H1 (cell line): ENCODE measurements around the gene DSCAM. TPM values are rescaled to one million over a fixed set of nuclear protein-coding genes. Genes with fewer than 3 reads are reported as not detected.

Experiments
- CTCF ChIA-PET: fragments of 300-600 bp; sonication (Branson Sonifier 250); formaldehyde crosslinking; loops from one replicate; lab custom pipeline; 2021; ENCODE audit not compliant: partially characterized antibody; lab: Charles Lee
- POLR2A ChIA-PET: fragments of 300-600 bp; sonication (Branson Sonifier 250); formaldehyde crosslinking; loops from one replicate; lab custom pipeline; 2021; ENCODE audit warnings: inconsistent platforms; ENCODE audit not compliant: partially characterized antibody; lab: Charles Lee
- DNase-seq, 2 experiments: peaks; one replicate each; pipeline versions ENCODE4 v3.0.0 to v3.0.0-alpha.2; 2010 to 2022; ENCODE audit warnings: low spot score in 2 of 2, low read depth in 1 of 2, mixed read lengths in 1 of 2
- FAIRE-seq: peaks from 2 replicates; lab custom pipeline; 2011; peaks lifted over from hg19 to GRCh38; lab: Jason Lieb, UNC
- H2AFZ ChIP-seq: 2 replicates; pipeline ENCODE4 v1.8.1; 2012; ENCODE audit warnings: low read length, inconsistent platforms
- H2AK5ac ChIP-seq: 2 replicates; pipeline ENCODE4 v1.6.1; 2013; ENCODE audit warnings: low read depth, low read length
- H2BK120ac ChIP-seq: replicated peaks from 2 replicates; pipeline ENCODE3; 2013; ENCODE audit warnings: low read depth, low read length, inconsistent platforms
- H2BK12ac ChIP-seq: 2 replicates; pipeline ENCODE4 v1.6.1; 2013; ENCODE audit warnings: low read depth, low read length
- H2BK15ac ChIP-seq: 2 replicates; pipeline ENCODE4 v1.6.1; 2013; ENCODE audit warnings: low read length
- H2BK20ac ChIP-seq: 2 replicates; pipeline ENCODE4 v1.6.1; 2013; ENCODE audit warnings: low read length
- H2BK5ac ChIP-seq: 2 replicates; pipeline ENCODE4 v1.6.1; 2013; ENCODE audit warnings: low read depth, low read length
- H3K14ac ChIP-seq: 2 replicates; pipeline ENCODE4 v1.6.1; 2013; ENCODE audit warnings: inconsistent platforms; ENCODE audit not compliant: insufficient read length
- H3K18ac ChIP-seq: 2 replicates; pipeline ENCODE4 v1.6.1; 2013; ENCODE audit warnings: low read length; ENCODE audit errors: extremely low read depth
- H3K23ac ChIP-seq: 2 replicates; pipeline ENCODE4 v1.6.1; 2013; ENCODE audit warnings: inconsistent platforms; ENCODE audit not compliant: insufficient read length
- H3K23me2 ChIP-seq: 2 replicates; pipeline ENCODE4 v1.6.1; 2013; ENCODE audit warnings: low read depth, low read length
- H3K27ac ChIP-seq: 2 replicates; pipeline ENCODE4 v1.6.1; 2011; ENCODE audit warnings: low read depth, low read length, inconsistent platforms
- H3K27me3 ChIP-seq, 4 experiments: replicated peaks in 1 of 4; 1 replicate in 1 of 4; 2 replicates in 3 of 4; pipeline versions ENCODE4 v1.6.1 to v1.8.1; 2011 to 2013; ENCODE audit warnings: low read length in 3 of 4, mild to moderate bottlenecking in 3 of 4, inconsistent platforms in 2 of 4, mixed read lengths in 2 of 4, moderate library complexity in 1 of 4; ENCODE audit not compliant: control insufficient read depth in 3 of 4, insufficient read depth in 3 of 4; ENCODE audit errors: extremely low read depth in 1 of 4
- H3K36me3 ChIP-seq, 4 experiments: 2 replicates each; pipeline versions ENCODE4 v1.6.1 to v1.8.1; 2011 to 2013; ENCODE audit warnings: mild to moderate bottlenecking in 4 of 4, low read length in 3 of 4, moderate library complexity in 2 of 4, control low read depth in 1 of 4, inconsistent platforms in 1 of 4; ENCODE audit not compliant: insufficient read depth in 4 of 4, control insufficient read depth in 2 of 4
- H3K4ac ChIP-seq: replicated peaks from 2 replicates; pipeline ENCODE3; 2013; ENCODE audit warnings: low read length, low read depth, mixed read lengths, inconsistent platforms; ENCODE audit not compliant: insufficient read length
- H3K4me1 ChIP-seq, 4 experiments: replicated peaks in 1 of 4; 1 replicate in 1 of 4; 2 replicates in 3 of 4; pipeline versions ENCODE4 v1.6.1 to v1.8.1; 2011 to 2013; ENCODE audit warnings: low read length in 3 of 4, inconsistent platforms in 2 of 4, mixed read lengths in 1 of 4; ENCODE audit not compliant: insufficient read depth in 4 of 4, control insufficient read depth in 3 of 4
- H3K4me2 ChIP-seq, 2 experiments: 2 replicates each; pipeline versions ENCODE4 v1.6.1 to v1.8.1; 2011 to 2013; ENCODE audit warnings: low read depth in 2 of 2, low read length in 2 of 2, control low read depth in 1 of 2, inconsistent platforms in 1 of 2, mild to moderate bottlenecking in 1 of 2; ENCODE audit not compliant: insufficient read depth in 1 of 2
- H3K4me3 ChIP-seq, 4 experiments: fragments of 200-600, 300-600 bp in 1 of 4; sonication (generic), shearing (Covaris generic), sonication (Bioruptor Twin) in 1 of 4; 2 replicates each; pipeline versions ENCODE4 v1.5.1 to v1.8.1; 2011 to 2016; ENCODE audit warnings: low read length in 4 of 4, low read depth in 3 of 4, control low read depth in 2 of 4, inconsistent platforms in 2 of 4, mild to moderate bottlenecking in 2 of 4, mixed read lengths in 1 of 4, moderate library complexity in 1 of 4; ENCODE audit not compliant: insufficient read depth in 2 of 4; ENCODE audit errors: extremely low read depth in 1 of 4
- H3K56ac ChIP-seq: replicated peaks from 2 replicates; pipeline ENCODE3; 2013; ENCODE audit warnings: low read depth, mild to moderate bottlenecking, mixed read lengths, low read length, inconsistent platforms; ENCODE audit not compliant: insufficient read length
- H3K79me1 ChIP-seq: 2 replicates; pipeline ENCODE4 v1.6.1; 2013; ENCODE audit warnings: low read depth, low read length, control low read depth
- H3K79me2 ChIP-seq, 2 experiments: 2 replicates each; pipeline versions ENCODE4 v1.6.1 to v1.8.1; 2012 to 2013; ENCODE audit warnings: low read length in 2 of 2, mild to moderate bottlenecking in 2 of 2, inconsistent platforms in 1 of 2; ENCODE audit not compliant: insufficient read depth in 2 of 2, control insufficient read depth in 1 of 2
- H3K9ac ChIP-seq, 4 experiments: replicated peaks in 1 of 4; 1 replicate in 1 of 4; 2 replicates in 3 of 4; pipeline versions ENCODE4 v1.6.1 to v1.8.1; 2011 to 2013; ENCODE audit warnings: low read depth in 3 of 4, low read length in 3 of 4, control low read depth in 2 of 4, mild to moderate bottlenecking in 2 of 4, moderate library complexity in 2 of 4, inconsistent platforms in 1 of 4; ENCODE audit errors: extremely low read depth in 1 of 4
- H3K9me3 ChIP-seq, 2 experiments: 2 replicates each; pipeline versions ENCODE4 v1.6.1 to v1.8.1; 2012 to 2013; ENCODE audit warnings: mild to moderate bottlenecking in 2 of 2, moderate library complexity in 2 of 2, control low read depth in 1 of 2, inconsistent platforms in 1 of 2, low read depth in 1 of 2, low read length in 1 of 2, mixed read lengths in 1 of 2; ENCODE audit not compliant: insufficient read depth in 2 of 2
- H4K20me1 ChIP-seq, 2 experiments: replicated peaks in 1 of 2; 2 replicates each; pipeline versions ENCODE3 to v1.8.1; 2011 to 2013; ENCODE audit warnings: inconsistent platforms in 2 of 2, low read length in 2 of 2, mild to moderate bottlenecking in 1 of 2; ENCODE audit not compliant: insufficient read depth in 2 of 2, control insufficient read depth in 1 of 2
- H4K5ac ChIP-seq: 2 replicates; pipeline ENCODE4 v1.6.1; 2013; ENCODE audit warnings: low read length, low read depth, mixed read lengths, inconsistent platforms; ENCODE audit not compliant: insufficient read length
- H4K8ac ChIP-seq: 2 replicates; pipeline ENCODE4 v1.8.0; 2013; ENCODE audit warnings: mild to moderate bottlenecking, moderate library complexity, low read length, inconsistent platforms; ENCODE audit not compliant: insufficient read depth; ENCODE audit errors: extremely low read depth
- H4K91ac ChIP-seq: replicated peaks from 2 replicates; pipeline ENCODE3; 2013; ENCODE audit warnings: low read length, mixed read lengths, inconsistent platforms; ENCODE audit not compliant: insufficient read length
- ASH2L ChIP-seq: fragments of 200-600, 300-600 bp; sonication (generic); IDR thresholded peaks from one replicate; pipeline ENCODE4 v1.7.1; 2017; ENCODE audit warnings: low read length
- CREB1 ChIP-seq: IDR thresholded peaks from 2 replicates; pipeline ENCODE4 v1.6.1; 2012; ENCODE audit warnings: inconsistent platforms
- EGR1 ChIP-seq: IDR thresholded peaks from 2 replicates; pipeline ENCODE4 v1.6.1; 2011; ENCODE audit warnings: low read depth, low read length, borderline replicate concordance
- GABPA ChIP-seq: IDR thresholded peaks from 2 replicates; pipeline ENCODE4 v1.6.1; 2011; ENCODE audit warnings: mild to moderate bottlenecking, low read length, moderate library complexity, borderline replicate concordance; ENCODE audit not compliant: insufficient read depth
- GTF2F1 ChIP-seq: IDR thresholded peaks from 2 replicates; pipeline ENCODE4 v1.6.1; 2012; ENCODE audit warnings: low read depth, low read length, improper control_type of control experiment, borderline replicate concordance
- polyA plus RNA-seq, 7 experiments: library from polyadenylated mRNA; depleted of rRNA in 3 of 7; stranded (reverse) in 5 of 7; unstranded in 2 of 7; fragments of >200 nt in 5 of 7; fragments of 200-250 nt in 2 of 7; gene quantifications; 1 replicate in 5 of 7; 2 replicates in 1 of 7; 4 replicates in 1 of 7; pipeline versions ENCODE4 v1.2.1 to v1.2.3, GENCODE V29; 2011 to 2013; ENCODE audit warnings: missing spikeins in 2 of 7, mixed read lengths in 2 of 7
- total RNA-seq: library from RNA; stranded (reverse); fragmentation: NEBNext Ultra II Directional; extraction: Animal tissue kit (Norgen Biotek cat#: 25700); gene quantifications from 2 replicates; pipeline ENCODE4 v1.2.1, GENCODE V29; 2021

The DSCAM gene
- total and polyA plus RNA-seq, 2 of the 8 experiments (the other 6 are each of a cell fraction or from before 2014, with no cell fraction given) = 0.02 to 0.15 TPM

- Histone ChIP-seq H2AFZ (no peak overlapping the region), H3K9ac (no peak overlapping the region), H3K9me3 (no peaks in the 10 kb centered on the region), H2BK120ac (no peak overlapping the region), H4K5ac (no peak overlapping the region), H3K79me1 (no peaks in the 10 kb centered on the region), H3K27ac (no peak overlapping the region), H2BK5ac (no peak overlapping the region), H4K8ac (no peak overlapping the region), H4K20me1 (no peaks in the 10 kb centered on the region), H2BK12ac (no peak overlapping the region), H2BK20ac (no peak overlapping the region), H3K18ac (no peak overlapping the region), H3K79me2 (no peaks in the 10 kb centered on the region), H3K14ac (no peak overlapping the region), H3K23ac (no peak overlapping the region), H3K4me1 (no peaks in the 10 kb centered on the region), H3K56ac (no peak overlapping the region), H3K4ac (no peak overlapping the region), H3K4me2 (no peak overlapping the region), H2BK15ac (no peak overlapping the region), H3K23me2 (no peaks in the 10 kb centered on the region), H3K36me3 (no peaks in the 10 kb centered on the region), H3K27me3 (peaks cover 0 to 1% (median 0%) of the 10 kb centered on the region in 4 experiments; a peak in 1 of 7 replicates), H2AK5ac (no peak overlapping the region), H4K91ac (no peak overlapping the region), H3K4me3 (no peak overlapping the region)
- FAIRE-seq (no peak), DNase-seq (no peak)
- CTCF ChIA-PET = no interaction called here
- POLR2A ChIA-PET = no interaction called here
- TF ChIP-seq GTF2F1 = no peak
- no peak for TF ChIP-seq GABPA
- TF ChIP-seq EGR1 = no peak
- no peak for TF ChIP-seq CREB1
- TF ChIP-seq ASH2L = no peak
Observed at GRCh38 chr21:40496116-40496515, 350.8 kb downstream of the DSCAM start.
